Nephron (organoid): ENCODE measurements around the gene MTCH1.
A peak's percentile ranks its signal among the peaks of the same experiment; 100 is the strongest.

Experiments used
- H3K27ac Mint-ChIP-seq, 3 experiments: 2 replicates each; pipeline ENCODE4 v1.8.0; 2020; ENCODE audit warnings: mixed read lengths in 3 of 3, mild to moderate bottlenecking in 2 of 3, moderate library complexity in 1 of 3
- H3K27me3 Mint-ChIP-seq: 2 replicates; pipeline ENCODE4 v1.8.0; 2021; ENCODE audit warnings: low read depth, mild to moderate bottlenecking, moderate library complexity, mixed read lengths
- H3K36me3 Mint-ChIP-seq: 2 replicates; pipeline ENCODE4 v1.8.0; 2020; ENCODE audit warnings: low read depth, mixed read lengths
- H3K4me1 Mint-ChIP-seq: 2 replicates; pipeline ENCODE4 v1.8.0; 2020; ENCODE audit warnings: mixed read lengths
- H3K4me3 Mint-ChIP-seq, 3 experiments: 2 replicates each; pipeline ENCODE4 v1.8.0; 2020; ENCODE audit warnings: mild to moderate bottlenecking in 3 of 3, mixed read lengths in 3 of 3, moderate library complexity in 2 of 3
- H3K9me3 Mint-ChIP-seq: 2 replicates; pipeline ENCODE4 v1.8.0; 2020; ENCODE audit warnings: mixed read lengths
- CTCF ChIP-seq, 3 experiments: fragments of 200-600 bp; sonication (generic); IDR thresholded peaks; one replicate each; pipeline ENCODE4 v1.5.0; 2021; ENCODE audit warnings: antibody characterized with exemption in 3 of 3; ENCODE audit not compliant: unreplicated experiment in 3 of 3

MTCH1 gene

GRCh38 chr6:36980129-36980528 is 5.9 kb downstream of the MTCH1 start:
- Mint-ChIP-seq H3K27ac (peak overlapping the region; percentile 36 to 43 (median 37)), H3K27me3 (no peaks in the 10 kb centered on the region), H3K4me1 (peaks cover 31% of the 10 kb centered on the region), H3K4me3 (peak overlapping the region in 1 of 3 experiments; percentile 22), H3K9me3 (no peaks in the 10 kb centered on the region), H3K36me3 (peaks cover 38% of the 10 kb centered on the region)
- TF ChIP-seq CTCF (IDR thresholded peaks at IDR 0.05; ENCODE audit: unreplicated experiment in 3 of 3), result no peak

GRCh38 chr6:36979347-36979742 is 6.7 kb downstream of the MTCH1 start:
- peak overlapping the region in 1 of 3 experiments; percentile 44 for H3K4me3 Mint-ChIP-seq
- peaks cover 31% of the 10 kb centered on the region for H3K4me1 Mint-ChIP-seq
- peak; percentile 40 to 63 (median 54) for TF ChIP-seq CTCF (IDR thresholded peaks at IDR 0.05; ENCODE audit: unreplicated experiment in 3 of 3)
- peak overlapping the region; percentile 59 to 86 (median 73) for H3K27ac Mint-ChIP-seq
- peaks cover 46% of the 10 kb centered on the region for H3K36me3 Mint-ChIP-seq
- no peaks in the 10 kb centered on the region for H3K9me3 Mint-ChIP-seq
- H3K27me3 Mint-ChIP-seq, result no peaks in the 10 kb centered on the region

GRCh38 chr6:36978421-36979346 is 7.3 kb downstream of the MTCH1 start:
- no peaks in the 10 kb centered on the region for H3K27me3 Mint-ChIP-seq
- no peak for TF ChIP-seq CTCF (IDR thresholded peaks at IDR 0.05; ENCODE audit: unreplicated experiment in 3 of 3)
- peaks cover 52% of the 10 kb centered on the region for H3K36me3 Mint-ChIP-seq
- peak overlapping the region in 1 of 3 experiments; percentile 44 for H3K4me3 Mint-ChIP-seq
- H3K4me1 Mint-ChIP-seq, result peaks cover 31% of the 10 kb centered on the region
- H3K9me3 Mint-ChIP-seq, result no peaks in the 10 kb centered on the region
- peak overlapping the region; percentile 59 to 86 (median 73) for H3K27ac Mint-ChIP-seq

GRCh38 chr6:36977470-36977941 is 8.5 kb downstream of the MTCH1 start:
- TF ChIP-seq CTCF (IDR thresholded peaks at IDR 0.05; ENCODE audit: unreplicated experiment in 3 of 3), result peak in 2 of 3 experiments; percentile 37 to 43
- Mint-ChIP-seq H3K9me3 (no peaks in the 10 kb centered on the region), H3K4me3 (no peak overlapping the region), H3K36me3 (peaks cover 63% of the 10 kb centered on the region), H3K27ac (no peak overlapping the region), H3K4me1 (peaks cover 31% of the 10 kb centered on the region), H3K27me3 (no peaks in the 10 kb centered on the region)

DNA sequence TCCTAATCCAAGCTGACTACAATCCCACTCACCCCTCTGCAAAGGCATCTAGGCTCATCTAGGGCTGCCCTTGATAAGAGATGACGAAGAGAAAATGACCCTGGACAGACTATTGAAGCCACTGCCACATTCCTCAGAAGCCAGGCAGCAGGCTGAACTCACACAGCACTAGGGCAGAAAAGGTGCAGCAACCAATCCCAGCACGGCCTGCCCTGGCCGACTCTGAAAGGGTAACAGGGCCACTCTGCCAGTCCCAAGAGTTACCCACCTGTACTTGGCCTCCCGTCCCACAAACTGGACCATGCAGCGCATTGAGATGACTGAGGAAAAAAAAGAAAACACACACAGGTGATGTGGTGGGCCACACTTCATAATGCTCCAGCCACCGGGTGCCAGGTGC is 9.1 kb downstream of the MTCH1 start:
- no peak overlapping the region for H3K4me3 Mint-ChIP-seq
- H3K36me3 Mint-ChIP-seq, result peaks cover 66% of the 10 kb centered on the region
- H3K9me3 Mint-ChIP-seq, result no peaks in the 10 kb centered on the region
- peaks cover 28% of the 10 kb centered on the region for H3K4me1 Mint-ChIP-seq
- H3K27me3 Mint-ChIP-seq, result no peaks in the 10 kb centered on the region
- TF ChIP-seq CTCF (IDR thresholded peaks at IDR 0.05; ENCODE audit: unreplicated experiment in 3 of 3), result no peak
- no peak overlapping the region for H3K27ac Mint-ChIP-seq
